Measurements from ENCODE around the gene SLC4A5. TPM values are rescaled to one million over a fixed set of nuclear protein-coding genes. Genes with fewer than 3 reads are reported as not detected.
"Not testable (repeated sequence)": the region's sequence is repeated elsewhere in the genome, so short reads cannot be mapped to it uniquely, and the experiment has no call there.

The SLC4A5 gene
- total RNA-seq, 1 experiment from 2014 or later: 0.07 TPM

GRCh38 chr2:74199275-74199701 is 143.9 kb downstream of the SLC4A5 start:
- DNase-seq (ENCODE audit: low spot score): no peak

- DNase-seq (ENCODE audit: low spot score): peak; percentile 97
Observed at GRCh38 chr2:74198461-74199274, 144.5 kb downstream of the SLC4A5 start, which contains the start of gene MTHFD2. TSS of gene MTHFD2 (plus strand) at chr2:74198615. CDS start at chr2:74198642, 27 bp downstream.

GRCh38 chr2:74198023-74198460 is 145.2 kb downstream of the SLC4A5 start:
- no peak for DNase-seq (ENCODE audit: low spot score)

- no peak for DNase-seq (ENCODE audit: low spot score)
Observed at GRCh38 chr2:74197049-74197448, 146.2 kb downstream of the SLC4A5 start.

GRCh38 chr2:74194799-74195198 is 148.4 kb downstream of the SLC4A5 start:
- no peak for DNase-seq (ENCODE audit: low spot score)

- DNase-seq (ENCODE audit: low spot score): no peak
Observed at GRCh38 chr2:74191596-74192380, 151.4 kb downstream of the SLC4A5 start.

- no peak for DNase-seq (ENCODE audit: low spot score)
Observed at GRCh38 chr2:74188696-74189095, 154.5 kb downstream of the SLC4A5 start.

GRCh38 chr2:74188018-74188601 is 155.1 kb downstream of the SLC4A5 start:
- DNase-seq (ENCODE audit: low spot score): peak; percentile 36

GRCh38 chr2:74186706-74187105 is 156.5 kb downstream of the SLC4A5 start:
- not testable (repeated sequence) for DNase-seq (ENCODE audit: low spot score)

GRCh38 chr2:74186038-74186437 is 157.2 kb downstream of the SLC4A5 start:
- DNase-seq (ENCODE audit: low spot score): no peak

GRCh38 chr2:74183878-74184277 is 159.3 kb downstream of the SLC4A5 start:
- DNase-seq (ENCODE audit: low spot score): no peak

- no peak for DNase-seq (ENCODE audit: low spot score)
Observed at GRCh38 chr2:74181739-74182138, 161.5 kb downstream of the SLC4A5 start.

- no peak for DNase-seq (ENCODE audit: low spot score)
Observed at GRCh38 chr2:74179063-74179865, 164.0 kb downstream of the SLC4A5 start.

- DNase-seq (ENCODE audit: low spot score): peak; percentile 97
Observed at GRCh38 chr2:74178211-74179062, 164.8 kb downstream of the SLC4A5 start, which contains the start of gene MOB1A. TSS of gene MOB1A (minus strand) at chr2:74178879. CDS start at chr2:74178674, 205 bp downstream.

GRCh38 chr2:74177696-74178095 is 165.5 kb downstream of the SLC4A5 start:
- DNase-seq (ENCODE audit: low spot score): no peak

GRCh38 chr2:74174909-74175308 is 168.3 kb downstream of the SLC4A5 start:
- no peak for DNase-seq (ENCODE audit: low spot score)

GRCh38 chr2:74168739-74169138 is 174.5 kb downstream of the SLC4A5 start:
- no peak for DNase-seq (ENCODE audit: low spot score)
